Cardiac muscle cell (in vitro differentiated cells and primary cell): ENCODE data around the gene KCNN3. TPM values are rescaled to one million over a fixed set of nuclear protein-coding genes. Genes with fewer than 3 reads are reported as not detected.

Experiments used
- DNase-seq, 2 donors: peaks; one replicate each; pipeline versions ENCODE4 v3.0.0 to v3.0.0-alpha.2; 2010 to 2017; ENCODE audit warnings: low read depth in 1 of 2, low spot score in 1 of 2
- H3K27ac ChIP-seq: fragments of 200-600 bp; sonication (generic); 2 replicates; pipeline ENCODE4 v1.5.1; 2016
- H3K27me3 ChIP-seq: fragments of 200-600 bp; sonication (generic); 2 replicates; pipeline ENCODE4 v1.6.0; 2016; ENCODE audit warnings: control low read depth
- H3K36me3 ChIP-seq: fragments of 200-600 bp; sonication (generic); 2 replicates; pipeline ENCODE4 v1.5.1; 2016; ENCODE audit warnings: control low read depth
- H3K4me1 ChIP-seq: fragments of 200-600 bp; sonication (generic); 2 replicates; pipeline ENCODE4 v1.8.1; 2017; ENCODE audit warnings: low read depth, mild to moderate bottlenecking, mixed run types
- H3K4me3 ChIP-seq: fragments of 200-600 bp; sonication (generic); 2 replicates; pipeline ENCODE4 v1.5.1; 2016; ENCODE audit warnings: mild to moderate bottlenecking
- H3K9me3 ChIP-seq: fragments of 200-600 bp; sonication (generic); 2 replicates; pipeline ENCODE4 v1.5.1; 2017; ENCODE audit warnings: low read depth, mild to moderate bottlenecking, control low read depth
- CTCF ChIP-seq: IDR thresholded peaks from 2 replicates; pipeline ENCODE4 v1.5.1; 2012; ENCODE audit warnings: low read depth, mild to moderate bottlenecking, low read length
- polyA plus RNA-seq: library from polyadenylated mRNA; unstranded; fragments of >200 nt; fragmentation: Nextera tagmentation; extraction: Ambion mirVana; gene quantifications from 2 replicates; pipeline ENCODE4 v1.2.1, GENCODE V29; 2016
- total RNA-seq: library from RNA; depleted of rRNA; stranded (reverse); fragments of >200 nt; gene quantifications from 2 replicates; pipeline ENCODE4 v1.2.3, GENCODE V29; 2016

The KCNN3 gene
- total and polyA plus RNA-seq, 2 experiments from 2014 or later, result 1.5 to 2.9 TPM

GRCh38 chr1:154812877-154813276, 57.2 kb downstream of the KCNN3 start:
- no peak for TF ChIP-seq CTCF
- Histone ChIP-seq H3K36me3 (no peaks in the 10 kb centered on the region), H3K4me1 (peaks cover 14% of the 10 kb centered on the region), H3K9me3 (no peaks in the 10 kb centered on the region), H3K27me3 (no peaks in the 10 kb centered on the region), H3K27ac (no peak overlapping the region), H3K4me3 (no peak overlapping the region)
- no peak for DNase-seq

- Histone ChIP-seq H3K36me3 (no peaks in the 10 kb centered on the region), H3K4me1 (peaks cover 15% of the 10 kb centered on the region)
Measured at GRCh38 chr1:154810571-154810970, 59.5 kb downstream of the KCNN3 start.

GRCh38 chr1:154809436-154810413, 60.4 kb downstream of the KCNN3 start:
- peak in 1 of 2 donors; percentile 49 for DNase-seq
- Histone ChIP-seq H3K4me3 (no peak overlapping the region), H3K27me3 (no peaks in the 10 kb centered on the region), H3K4me1 (peaks cover 15% of the 10 kb centered on the region), H3K36me3 (no peaks in the 10 kb centered on the region), H3K9me3 (no peaks in the 10 kb centered on the region), H3K27ac (no peak overlapping the region)
- no peak for TF ChIP-seq CTCF

More at GRCh38 chr1:154810571-154810970, 59.5 kb downstream of the KCNN3 start:
- TF ChIP-seq CTCF, result no peak
- DNase-seq, result no peak
- Histone ChIP-seq H3K4me3 (no peak overlapping the region), H3K27me3 (no peaks in the 10 kb centered on the region), H3K27ac (no peak overlapping the region), H3K9me3 (no peaks in the 10 kb centered on the region)

GRCh38 chr1:154808909-154809262, 61.2 kb downstream of the KCNN3 start:
- H3K4me3 ChIP-seq, result no peak overlapping the region

GRCh38 chr1:154808261-154808908, 61.7 kb downstream of the KCNN3 start:
- Histone ChIP-seq H3K27me3 (no peaks in the 10 kb centered on the region), H3K4me1 (peaks cover 9% of the 10 kb centered on the region), H3K9me3 (no peaks in the 10 kb centered on the region), H3K27ac (no peak overlapping the region), H3K4me3 (no peak overlapping the region), H3K36me3 (no peaks in the 10 kb centered on the region)
- no peak for TF ChIP-seq CTCF
- no peak for DNase-seq

More at GRCh38 chr1:154808909-154809262, 61.2 kb downstream of the KCNN3 start:
- peaks cover 14% of the 10 kb centered on the region for H3K4me1 ChIP-seq
- no peak for DNase-seq
- H3K9me3 ChIP-seq, result no peaks in the 10 kb centered on the region
- no peak overlapping the region for H3K27ac ChIP-seq
- no peaks in the 10 kb centered on the region for H3K36me3 ChIP-seq
- H3K27me3 ChIP-seq, result no peaks in the 10 kb centered on the region
- no peak for TF ChIP-seq CTCF
